GM18498 (cell line): ENCODE measurements around the gene ALDH8A1.
"Not testable (repeated sequence)": the region's sequence is repeated elsewhere in the genome, so short reads cannot be mapped to it uniquely, and the experiment has no call there.

Experiments
- ATAC-seq: cut with Tn5 transposase; IDR thresholded peaks from one replicate; pipeline ENCODE4 v1.9.1; 2021; ENCODE audit warnings: mild to moderate bottlenecking, moderate library complexity; ENCODE audit not compliant: unreplicated experiment

ALDH8A1 gene

DNA sequence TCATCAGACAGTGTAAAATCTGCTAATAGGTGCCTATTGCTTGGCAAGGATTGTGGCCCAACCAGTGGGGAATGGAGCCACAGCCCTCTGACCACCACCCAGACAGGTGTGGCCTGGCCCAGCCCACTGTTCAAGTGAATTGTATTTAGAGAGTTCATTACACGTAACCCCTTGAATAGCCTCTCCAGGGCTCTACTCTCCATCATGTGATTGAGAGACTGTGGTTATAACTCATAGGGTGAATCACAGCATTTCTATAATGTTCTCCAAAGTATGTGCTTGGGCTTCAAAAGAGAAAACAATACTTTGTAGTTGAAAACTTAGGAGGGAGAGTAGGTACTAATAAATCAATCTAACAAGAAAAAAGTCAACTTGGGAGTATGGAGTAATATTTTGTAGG, 38.4 kb downstream of the ALDH8A1 start:
- no peak for ATAC-seq

DNA sequence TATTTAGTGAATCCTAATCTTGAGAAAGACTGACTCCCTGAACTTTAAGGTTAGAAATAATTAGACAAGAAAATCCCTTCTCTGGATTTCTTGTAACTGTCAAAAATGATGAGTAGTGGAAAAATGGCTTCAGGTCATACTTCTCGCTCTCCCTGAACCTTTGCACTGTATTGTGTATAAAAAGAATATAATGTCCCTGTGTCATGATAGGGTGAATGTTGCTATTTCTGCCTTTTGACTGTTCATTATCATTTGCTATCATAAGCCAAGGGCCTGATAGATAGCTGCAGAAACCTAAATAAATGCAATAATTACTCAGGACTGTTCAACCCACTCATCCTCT, 39.3 kb downstream of the ALDH8A1 start:
- no peak for ATAC-seq

DNA sequence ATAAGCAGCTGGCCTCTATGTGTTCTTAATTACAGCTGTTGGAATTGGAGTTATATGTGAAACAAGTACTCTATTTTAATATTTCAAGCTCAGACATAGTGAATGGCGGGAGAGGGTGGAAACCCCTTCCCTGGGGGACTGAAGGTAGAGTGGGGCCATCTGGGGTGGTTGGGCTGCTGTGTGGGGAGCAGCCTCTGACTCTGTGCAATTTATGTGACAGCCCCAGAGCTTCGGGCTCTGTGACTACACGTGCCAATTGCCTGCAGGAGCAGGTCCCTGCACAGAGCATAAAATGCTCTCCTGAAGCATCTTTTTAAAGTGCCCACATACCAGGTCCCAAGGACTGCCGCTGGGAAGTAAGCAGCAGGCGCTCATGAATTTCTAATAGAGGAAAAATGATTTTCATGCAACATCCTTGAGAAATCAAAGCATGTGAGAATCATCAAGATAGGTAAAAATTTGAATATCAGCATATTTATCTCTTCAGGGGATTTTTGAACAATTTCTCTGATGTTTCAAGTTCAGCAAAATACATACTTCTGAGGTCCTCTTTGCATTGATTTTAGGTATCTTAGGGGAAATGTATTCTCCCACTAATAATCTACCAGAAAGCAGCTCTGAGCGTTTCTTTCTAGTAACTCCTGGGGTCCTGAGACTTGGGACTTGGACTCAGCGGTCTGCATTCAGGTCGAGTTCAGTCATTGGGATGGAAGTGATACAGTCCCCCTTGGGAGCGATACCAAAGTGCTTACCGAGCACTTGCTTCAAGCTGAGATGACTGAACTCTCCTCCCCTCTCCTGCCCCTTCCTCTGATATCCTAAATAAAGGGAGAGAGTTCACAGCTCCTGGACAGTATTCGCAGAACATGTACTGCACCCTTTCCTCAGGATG, 40.0 kb downstream of the ALDH8A1 start:
- no peak for ATAC-seq

DNA sequence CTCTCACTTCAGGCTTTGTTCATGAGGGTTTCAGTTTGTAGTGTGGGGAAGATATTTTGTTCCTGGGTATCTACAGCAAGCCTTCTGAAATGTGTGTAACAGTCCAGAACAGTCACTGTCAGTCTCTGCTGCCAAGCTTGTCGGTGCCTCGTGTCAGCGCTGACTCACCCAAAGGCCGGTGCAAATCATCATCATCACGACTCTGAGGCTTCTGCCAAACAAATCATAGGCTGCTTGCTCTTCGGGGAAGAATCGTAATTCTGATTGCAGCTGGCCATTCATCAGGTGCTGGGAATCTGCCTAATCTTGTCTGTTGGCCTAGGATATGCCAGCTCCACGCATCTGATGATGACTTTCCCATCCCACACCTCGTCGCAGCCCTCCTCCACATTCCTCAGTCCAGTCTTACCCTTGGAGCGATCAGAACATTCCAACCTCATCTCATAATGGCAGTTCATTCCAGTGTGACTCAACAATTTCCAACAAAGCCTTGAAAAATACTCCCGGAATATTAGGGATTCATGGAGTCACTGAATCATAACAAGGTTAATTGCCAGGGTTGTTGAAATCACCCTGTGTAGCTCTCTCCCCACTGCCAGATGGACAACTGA, 40.9 kb downstream of the ALDH8A1 start:
- no peak for ATAC-seq

DNA sequence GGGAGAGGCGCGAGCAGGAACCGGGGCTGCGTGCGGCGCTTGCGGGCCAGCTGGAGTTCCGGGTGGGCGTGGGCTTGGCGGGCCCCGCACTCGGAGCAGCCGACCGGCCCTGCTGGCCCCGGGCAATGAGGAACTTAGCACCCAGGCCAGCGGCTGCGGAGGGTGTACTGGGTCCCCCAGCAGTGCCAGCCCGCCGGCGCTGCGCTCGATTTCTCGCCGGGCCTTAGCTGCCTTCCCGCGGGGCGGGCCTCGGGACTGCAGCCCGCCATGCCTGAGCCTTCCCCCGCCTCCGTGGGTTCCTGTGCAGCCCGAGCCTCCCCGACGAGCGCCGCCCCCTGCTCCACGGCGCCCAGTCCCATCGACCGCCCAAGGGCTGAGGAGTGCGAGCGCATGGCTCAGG, 45.2 kb downstream of the ALDH8A1 start:
- ATAC-seq: not testable (repeated sequence)

DNA sequence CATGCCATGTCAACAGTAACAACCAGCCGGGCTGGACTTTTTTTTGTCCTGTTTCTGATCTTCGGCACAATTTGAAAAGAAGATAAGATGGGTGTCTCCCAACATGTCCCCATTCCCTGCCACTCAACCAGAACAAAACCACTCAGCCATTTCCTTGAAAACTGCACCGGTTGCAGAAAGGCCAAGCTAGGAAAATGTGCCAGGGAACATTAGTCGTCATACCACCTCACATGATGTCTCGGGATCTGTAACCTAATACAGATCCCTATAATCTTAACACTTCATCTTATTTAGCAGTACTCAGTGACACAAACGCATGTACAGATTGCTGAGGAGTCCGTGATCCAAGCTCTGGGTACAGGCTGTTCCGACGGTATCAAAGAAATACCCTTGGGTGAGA, 46.5 kb downstream of the ALDH8A1 start:
- no peak for ATAC-seq

DNA sequence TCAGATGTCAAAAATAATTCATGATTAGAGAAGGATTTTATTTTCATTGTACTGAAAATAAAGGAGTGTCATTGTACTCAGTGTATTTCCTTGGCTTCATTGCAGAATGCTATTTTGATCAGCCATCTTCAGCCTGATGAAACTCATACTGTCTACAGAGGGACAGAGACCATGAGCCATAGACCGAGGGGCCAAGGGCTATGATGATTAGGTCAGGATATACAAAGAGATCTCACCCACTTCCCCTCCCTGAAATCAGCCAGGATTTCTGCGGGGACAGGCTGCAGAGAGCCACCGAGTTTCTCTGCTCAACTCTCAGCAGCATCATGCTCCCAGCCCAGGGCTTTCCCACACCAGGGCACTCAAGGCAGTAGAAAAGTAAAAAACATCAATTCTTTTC, 47.0 kb downstream of the ALDH8A1 start:
- ATAC-seq: no peak

DNA sequence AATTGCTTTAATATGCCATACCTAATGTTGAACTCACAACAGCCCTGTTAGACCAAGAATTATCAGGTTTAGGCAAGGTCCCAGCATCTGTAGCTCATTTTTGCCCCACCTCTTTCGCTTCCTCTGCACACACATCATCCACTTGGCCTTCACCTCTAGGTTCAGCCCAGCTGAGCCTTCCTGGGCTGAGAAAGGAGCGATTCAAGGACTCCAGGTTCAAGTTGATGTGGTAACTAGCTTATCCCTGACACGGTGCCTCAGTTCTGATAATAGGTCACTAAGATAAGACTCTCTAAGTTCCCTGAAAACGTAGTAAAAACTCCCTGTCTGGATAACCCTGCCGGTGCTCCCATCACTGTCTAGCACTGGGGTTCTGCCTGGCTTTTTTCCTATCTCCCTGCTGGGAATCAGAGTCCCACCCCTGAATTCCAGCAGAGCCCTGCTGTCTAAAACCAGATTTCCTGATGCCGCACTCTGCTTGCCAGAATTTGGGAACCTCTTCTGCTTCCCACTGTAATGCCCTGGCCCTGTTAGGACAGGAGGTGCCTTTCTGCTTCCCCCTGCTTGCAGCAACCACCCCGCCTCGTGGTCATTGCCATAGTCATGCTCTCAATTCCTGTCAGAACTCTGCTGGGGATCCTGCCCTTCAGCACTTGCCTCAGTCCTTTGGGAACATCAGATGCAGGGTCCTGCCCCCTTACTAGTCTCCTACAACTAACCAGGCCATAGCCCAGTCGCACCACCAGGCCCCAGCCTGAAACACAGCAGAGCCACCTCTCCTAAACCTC, 47.6 kb downstream of the ALDH8A1 start:
- ATAC-seq: no peak

DNA sequence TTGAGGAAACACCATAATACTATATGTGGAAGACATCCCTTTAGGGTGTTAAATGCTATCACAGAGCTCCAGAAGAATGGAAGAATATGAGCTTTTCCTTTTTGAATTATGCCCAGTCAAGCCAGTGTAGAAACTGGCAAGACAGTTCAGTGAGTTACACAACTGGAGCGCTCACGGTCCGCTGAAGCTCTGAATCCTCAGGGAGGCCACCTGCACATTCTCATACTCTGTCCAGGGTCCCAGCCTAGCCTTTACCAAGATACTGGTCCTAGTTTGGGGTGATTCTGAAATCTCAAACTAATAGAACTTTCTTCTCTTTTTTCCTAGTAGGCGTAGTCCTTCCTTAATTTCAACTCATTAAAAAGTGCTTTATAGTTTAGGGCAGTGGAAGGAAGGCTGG, 51.3 kb downstream of the ALDH8A1 start:
- no peak for ATAC-seq

DNA sequence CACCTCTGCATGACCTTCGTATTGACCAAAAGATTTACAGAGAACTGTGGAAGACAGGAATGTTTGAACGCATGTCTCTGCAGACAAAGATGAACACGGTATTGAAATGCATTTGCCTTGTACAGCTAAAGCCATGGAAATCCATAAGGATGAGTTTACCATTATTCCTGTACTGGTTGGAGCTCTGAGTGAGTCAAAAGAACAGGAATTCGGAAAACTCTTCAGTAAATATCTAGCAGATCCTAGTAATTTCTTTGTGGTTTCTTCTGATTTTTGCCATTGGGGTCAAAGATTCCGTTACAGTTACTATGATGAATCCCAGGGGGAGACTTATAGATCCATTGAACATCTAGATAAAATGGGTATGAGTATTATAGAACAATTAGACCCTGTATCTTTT, 51.7 kb downstream of the ALDH8A1 start:
- not testable (repeated sequence) for ATAC-seq

DNA sequence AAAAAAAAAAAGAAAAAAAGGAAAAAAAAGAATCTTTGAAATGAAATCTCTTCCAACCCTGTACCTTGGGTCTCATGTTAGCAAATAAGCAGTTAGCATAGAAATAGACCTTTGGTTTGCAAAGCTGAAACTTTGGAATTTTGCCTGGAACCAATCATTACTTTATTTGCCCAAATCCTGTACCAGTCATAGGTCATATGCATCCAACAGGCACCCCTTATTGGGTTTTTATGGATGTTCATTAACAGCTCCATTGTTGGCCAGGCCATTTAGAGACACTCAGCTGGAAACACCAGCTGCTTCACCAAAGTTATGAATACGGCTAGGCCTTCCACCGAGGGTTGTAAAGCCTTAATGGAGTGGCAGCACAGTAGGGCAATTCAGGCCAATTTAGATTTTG, 53.0 kb downstream of the ALDH8A1 start:
- no peak for ATAC-seq

DNA sequence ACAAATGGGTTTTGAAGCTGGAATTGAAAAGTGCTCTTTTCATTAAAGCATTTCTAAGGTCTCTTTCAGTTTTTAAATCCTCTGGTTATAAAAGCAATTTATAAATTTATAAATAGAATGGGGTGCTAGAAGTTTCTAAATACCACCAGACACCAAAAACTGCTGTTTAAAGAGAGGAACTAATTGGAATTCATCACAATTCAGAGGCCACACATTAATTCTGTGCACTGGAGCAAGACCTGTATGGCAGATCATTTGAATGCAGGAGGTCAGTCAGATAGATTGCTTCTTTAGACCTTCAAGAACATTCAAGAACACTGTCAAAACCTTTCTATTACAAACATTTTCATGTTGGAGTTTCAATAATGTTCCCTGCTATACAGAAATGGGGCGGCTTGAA, 55.1 kb downstream of the ALDH8A1 start:
- ATAC-seq: no peak

DNA sequence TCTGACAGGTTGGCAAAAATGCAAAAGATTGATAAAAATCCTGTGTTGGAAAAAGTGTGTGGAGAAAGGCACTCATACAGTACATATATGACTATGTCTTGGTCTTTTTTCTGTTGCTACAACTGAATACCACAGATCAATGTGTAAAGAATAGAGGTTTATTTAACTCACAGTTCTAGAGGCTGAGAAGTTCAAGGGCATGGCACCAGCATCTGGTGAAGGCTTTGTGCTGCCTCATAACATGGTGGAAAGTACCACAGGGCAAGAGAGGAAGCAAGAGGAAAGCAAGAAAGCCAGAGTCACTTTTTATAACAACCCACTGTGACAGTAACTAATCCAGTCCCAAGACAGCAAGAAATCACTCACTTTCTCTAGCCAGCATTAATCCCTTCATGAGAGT, 57.5 kb downstream of the ALDH8A1 start:
- ATAC-seq: no peak

DNA sequence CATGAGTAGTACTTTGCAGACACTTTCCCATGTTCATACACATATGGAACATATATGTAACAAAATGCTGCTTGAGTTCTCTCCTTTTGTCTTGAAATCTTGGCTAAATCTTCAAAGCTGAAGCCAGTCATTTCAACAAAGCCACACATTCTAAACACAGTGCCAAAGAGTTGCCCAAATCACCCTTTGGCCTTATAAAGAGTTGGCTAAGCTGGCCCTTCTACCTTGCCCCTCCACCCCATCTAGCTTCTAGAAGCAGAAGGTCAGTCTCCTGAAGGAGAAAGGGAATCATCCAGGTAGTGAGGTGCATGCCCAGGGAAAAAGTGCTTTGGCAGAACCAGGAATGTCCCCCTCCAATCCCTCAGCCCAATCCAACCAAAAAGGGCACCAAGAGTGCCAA, 58.3 kb downstream of the ALDH8A1 start:
- ATAC-seq: no peak

DNA sequence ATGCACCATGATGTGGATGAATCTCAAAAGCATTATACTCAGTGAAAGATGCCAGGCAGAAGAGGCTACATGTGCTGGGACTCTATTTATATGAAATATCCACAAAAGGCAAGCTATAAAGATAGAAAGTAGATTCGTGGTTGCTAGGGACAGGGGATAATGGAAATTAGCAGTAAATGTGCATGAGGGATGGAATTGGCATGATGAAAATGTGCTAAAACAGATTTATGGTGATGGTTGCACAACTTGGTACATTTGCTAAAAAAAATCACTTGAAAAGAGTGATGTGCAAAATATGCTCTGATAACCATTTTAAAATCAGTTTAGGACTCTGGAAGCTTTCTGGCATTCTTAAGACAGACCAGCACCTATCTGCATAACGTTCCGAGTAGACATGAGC, 61.6 kb downstream of the ALDH8A1 start:
- no peak for ATAC-seq

DNA sequence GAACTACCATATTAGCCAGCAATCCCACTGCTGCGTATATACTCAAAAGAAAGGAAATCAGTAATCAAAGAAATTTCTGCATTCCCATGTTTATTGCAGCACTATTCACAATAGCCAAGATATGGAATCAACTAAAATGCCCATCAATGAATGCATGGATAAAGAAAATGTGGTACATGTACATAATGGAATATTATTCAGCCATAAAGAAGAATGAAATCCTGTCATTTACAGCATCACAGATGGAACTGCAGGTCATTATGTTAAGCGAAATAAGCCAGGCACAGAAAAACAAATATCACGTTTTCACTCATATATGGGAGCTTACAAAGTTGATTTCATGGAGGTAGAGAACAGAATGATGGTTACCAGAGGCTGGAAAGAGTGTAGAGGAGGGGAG, 65.1 kb downstream of the ALDH8A1 start:
- no peak for ATAC-seq

DNA sequence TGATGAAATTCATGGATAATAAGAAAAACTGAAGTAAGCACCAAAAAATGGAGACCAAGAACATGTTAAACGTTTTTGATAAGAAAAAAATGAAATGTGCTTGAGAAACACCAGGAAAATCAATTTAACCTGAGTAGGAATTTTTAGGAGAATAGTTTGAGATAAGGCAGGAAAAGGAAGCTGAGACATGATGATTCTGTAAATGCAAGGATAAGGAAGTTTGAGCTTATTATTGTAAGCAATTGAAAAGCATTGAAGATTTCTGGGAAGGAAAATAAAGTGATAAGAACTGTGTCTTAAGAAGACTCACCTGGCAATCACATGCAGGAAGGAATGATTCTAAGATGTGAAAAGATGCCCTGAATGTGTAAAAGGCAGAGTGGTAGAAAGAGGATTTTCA, 66.6 kb downstream of the ALDH8A1 start:
- ATAC-seq: no peak

DNA sequence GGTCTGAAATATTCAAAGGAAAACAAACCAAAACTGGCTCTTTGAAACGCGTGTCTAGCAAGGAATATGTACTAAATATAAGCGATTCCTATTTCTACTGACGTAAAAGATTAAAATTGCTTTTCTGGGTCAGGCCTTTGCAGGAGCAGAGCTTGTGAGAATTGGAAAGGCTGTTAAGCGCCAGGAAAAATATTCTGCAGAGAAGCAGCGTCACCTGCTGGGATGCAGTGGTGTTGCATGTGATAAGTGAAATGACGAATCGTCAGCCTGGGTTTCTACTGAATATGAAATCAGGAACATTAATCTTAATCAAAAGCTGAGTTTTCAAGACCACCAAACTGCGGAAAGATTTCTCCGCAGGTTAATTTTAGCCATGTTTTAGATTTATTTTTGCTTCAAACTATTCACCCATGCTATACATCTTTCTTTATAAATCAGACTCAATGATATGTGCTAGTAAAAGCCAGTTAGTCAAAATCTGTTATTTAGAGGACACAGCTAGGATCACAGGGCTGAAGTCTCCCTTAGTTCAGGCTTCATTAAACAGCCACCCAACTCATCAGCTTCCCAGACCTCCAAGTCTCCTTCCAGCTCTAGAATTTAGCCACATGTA, 67.4 kb downstream of the ALDH8A1 start:
- no peak for ATAC-seq

DNA sequence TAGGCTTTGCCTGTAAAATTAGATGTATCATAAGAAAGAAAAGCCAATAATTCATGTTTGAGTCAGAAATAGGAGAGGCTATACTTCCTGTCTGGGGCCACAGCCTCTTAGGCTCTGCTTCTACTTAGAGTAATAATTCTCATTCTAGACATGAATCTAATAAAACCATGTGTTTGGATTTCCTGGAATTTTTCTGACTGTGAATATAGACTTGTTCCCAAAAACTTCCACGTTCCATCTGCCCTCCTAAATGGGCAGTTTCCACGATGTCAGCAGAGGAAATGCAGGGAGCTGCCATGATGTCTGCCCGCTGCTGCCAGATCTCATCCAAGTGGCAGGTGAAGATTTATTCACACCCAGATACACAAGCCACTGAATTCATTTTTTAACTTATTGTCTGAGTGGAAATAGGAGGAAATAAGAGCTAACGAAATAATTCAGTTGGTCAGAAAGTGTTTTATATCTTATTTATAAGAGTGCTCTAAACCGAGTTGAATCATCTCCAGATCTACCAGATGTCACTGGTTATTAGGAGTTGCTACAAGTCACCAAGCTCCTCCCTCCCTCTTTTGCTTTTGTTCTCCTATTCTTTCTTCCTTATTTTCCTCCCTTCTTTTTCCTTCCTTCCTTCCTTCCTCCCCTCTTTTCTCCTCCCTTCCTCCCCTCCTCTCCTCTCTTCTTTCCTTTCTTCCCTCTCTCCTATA, 69.3 kb downstream of the ALDH8A1 start:
- ATAC-seq: no peak

DNA sequence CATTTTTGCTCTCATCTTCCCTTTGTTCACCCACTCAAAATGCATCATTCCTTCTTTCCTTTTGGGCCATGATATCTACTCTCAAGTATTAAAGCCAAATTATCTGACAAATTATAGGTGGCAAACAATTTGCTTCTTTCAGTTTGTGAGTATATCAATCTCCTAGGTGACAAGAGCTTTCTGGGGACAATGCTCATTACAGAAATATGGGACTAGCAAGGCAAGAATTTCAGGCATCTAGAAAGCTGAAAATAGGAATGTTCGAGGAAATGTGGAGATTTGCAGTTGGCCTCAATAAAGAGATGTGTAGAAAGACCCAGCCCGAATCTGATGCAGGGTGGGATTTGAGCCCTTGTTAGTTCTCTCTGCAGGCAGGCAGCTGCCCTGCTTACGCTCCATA, 71.8 kb downstream of the ALDH8A1 start:
- ATAC-seq: no peak

DNA sequence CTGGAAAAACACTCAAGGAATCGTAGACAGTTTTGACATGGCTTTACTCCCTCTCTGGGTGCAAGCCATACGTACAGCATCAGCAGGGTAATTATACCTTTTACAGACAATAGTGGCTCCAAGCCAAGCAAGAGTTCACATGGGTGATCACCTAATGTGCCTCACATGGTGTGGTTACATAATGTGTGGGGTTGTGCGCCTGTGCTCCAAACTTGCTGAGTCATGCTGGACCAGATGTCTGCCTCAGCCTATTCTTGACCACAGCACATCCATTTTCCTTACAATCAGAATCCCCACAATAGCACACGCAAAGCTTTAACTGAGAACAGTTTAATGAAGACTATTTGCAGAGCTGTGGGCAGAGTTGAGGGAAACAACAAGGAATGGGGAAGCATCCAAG, 74.5 kb downstream of the ALDH8A1 start:
- ATAC-seq: no peak
